Tibial nerve (tissue), 4 donors: ENCODE data around the gene UBTFL1.

Experiments
- CTCF ChIP-seq, 5 experiments: fragments of 200-600 bp in 3 of 5; fragments of 450-650 bp in 2 of 5; sonication (generic) in 3 of 5; IDR thresholded peaks; one replicate each; pipeline ENCODE4 v1.5.1; 2016 to 2019; ENCODE audit warnings: antibody characterized with exemption in 5 of 5, mild to moderate bottlenecking in 3 of 5, moderate library complexity in 2 of 5
- EP300 ChIP-seq, 2 donors: sonication (generic); formaldehyde crosslinking; IDR thresholded peaks; one replicate each; pipeline ENCODE4 v1.6.1; 2017; ENCODE audit warnings: antibody characterized with exemption in 2 of 2, mild to moderate bottlenecking in 1 of 2
- POLR2A ChIP-seq, 2 donors: fragments of 450-650 bp; IDR thresholded peaks; one replicate each; pipeline ENCODE4 v1.6.1; 2017; ENCODE audit warnings: antibody characterized with exemption in 2 of 2, mild to moderate bottlenecking in 2 of 2, moderate library complexity in 2 of 2

- TF ChIP-seq CTCF (IDR thresholded peaks at IDR 0.05) (no peak), POLR2A (IDR thresholded peaks at IDR 0.05) (no peak), EP300 (IDR thresholded peaks at IDR 0.05) (no peak)
Observed at GRCh38 chr11:90135016-90135415, 49.3 kb downstream of the UBTFL1 start.
